GM21786 (cell line): ENCODE data around the gene ATP11A.

Experiments used
- ATAC-seq: cut with Tn5 transposase; IDR thresholded peaks from one replicate; pipeline ENCODE4 v1.9.1; 2021; ENCODE audit not compliant: unreplicated experiment

The ATP11A gene

GRCh38 chr13:112722433-112723263 lies 32.8 kb downstream of the ATP11A start:
- no peak for ATAC-seq

GRCh38 chr13:112723771-112724170 lies 33.9 kb downstream of the ATP11A start:
- ATAC-seq = no peak

- ATAC-seq = no peak
Measured at GRCh38 chr13:112724788-112725345, 35.0 kb downstream of the ATP11A start.

- peak; percentile 46 for ATAC-seq
Measured at GRCh38 chr13:112725346-112726015, 35.6 kb downstream of the ATP11A start.

- no peak for ATAC-seq
Measured at GRCh38 chr13:112726016-112726767, 36.4 kb downstream of the ATP11A start.

GRCh38 chr13:112727581-112727980 lies 37.7 kb downstream of the ATP11A start:
- ATAC-seq = no peak

GRCh38 chr13:112728375-112729126 lies 38.7 kb downstream of the ATP11A start:
- no peak for ATAC-seq

GRCh38 chr13:112729408-112729807 lies 39.6 kb downstream of the ATP11A start:
- no peak for ATAC-seq

- ATAC-seq = no peak
Measured at GRCh38 chr13:112730157-112730671, 40.4 kb downstream of the ATP11A start.

GRCh38 chr13:112731667-112732616 lies 42.1 kb downstream of the ATP11A start:
- ATAC-seq = no peak

- ATAC-seq = no peak
Measured at GRCh38 chr13:112732679-112733078, 42.8 kb downstream of the ATP11A start.

- no peak for ATAC-seq
Measured at GRCh38 chr13:112733112-112733511, 43.3 kb downstream of the ATP11A start.

GRCh38 chr13:112733661-112734379 lies 44.0 kb downstream of the ATP11A start:
- ATAC-seq = no peak

GRCh38 chr13:112734696-112735547 lies 45.1 kb downstream of the ATP11A start:
- no peak for ATAC-seq

- ATAC-seq = no peak
Measured at GRCh38 chr13:112735791-112736190, 46.0 kb downstream of the ATP11A start.

- ATAC-seq = no peak
Measured at GRCh38 chr13:112737294-112737693, 47.5 kb downstream of the ATP11A start.

- ATAC-seq = no peak
Measured at GRCh38 chr13:112738606-112739005, 48.8 kb downstream of the ATP11A start.
